BJ (cell line): Measurements from ENCODE around the gene GPR132. TPM values are rescaled to one million over a fixed set of nuclear protein-coding genes. Genes with fewer than 3 reads are reported as not detected.
"Not testable (repeated sequence)": the region's sequence is repeated elsewhere in the genome, so short reads cannot be mapped to it uniquely, and the experiment has no call there.

Source experiments
- CTCF ChIA-PET: fragments of 350-600 bp; formaldehyde crosslinking; extraction: SDS; loops from one replicate; lab custom pipeline; 2021; ENCODE audit warnings: antibody characterized with exemption, inconsistent platforms; lab: Yijun Ruan, JAX
- POLR2A ChIA-PET: fragments of 300-600 bp; sonication (Branson Sonifier 250); formaldehyde crosslinking; extraction: SDS; loops from one replicate; lab custom pipeline; 2021; ENCODE audit warnings: antibody characterized with exemption; lab: Charles Lee
- DNase-seq: peaks from one replicate; pipeline ENCODE4 v3.0.0-alpha.2; 2011; ENCODE audit warnings: low read depth
- H3K27me3 ChIP-seq: 2 replicates; pipeline ENCODE4 v1.6.0; 2011; ENCODE audit warnings: low read length; ENCODE audit not compliant: control insufficient read depth, insufficient read depth
- H3K36me3 ChIP-seq: 2 replicates; pipeline ENCODE4 v1.5.1; 2011; ENCODE audit warnings: low read length; ENCODE audit not compliant: control insufficient read depth, insufficient read depth
- H3K4me3 ChIP-seq: 2 replicates; pipeline ENCODE4 v1.5.1; 2011; ENCODE audit warnings: low read depth, mild to moderate bottlenecking, control low read depth, low read length
- polyA plus RNA-seq: library from polyadenylated mRNA; depleted of rRNA; stranded (reverse); fragments of >200 nt; gene quantifications from 2 replicates; pipeline ENCODE4 v1.2.3, GENCODE V29; 2011
- TF ChIP-seq, protein P1 (sequence below): IDR thresholded peaks from 2 replicates; pipeline ENCODE4 v1.5.1; 2011; ENCODE audit warnings: low read depth, mild to moderate bottlenecking, control low read depth, inconsistent platforms, low read length, moderate library complexity; ENCODE audit not compliant: insufficient read depth

Gene GPR132
- polyA plus RNA-seq, 1 experiment, result 0.13 TPM

DNA sequence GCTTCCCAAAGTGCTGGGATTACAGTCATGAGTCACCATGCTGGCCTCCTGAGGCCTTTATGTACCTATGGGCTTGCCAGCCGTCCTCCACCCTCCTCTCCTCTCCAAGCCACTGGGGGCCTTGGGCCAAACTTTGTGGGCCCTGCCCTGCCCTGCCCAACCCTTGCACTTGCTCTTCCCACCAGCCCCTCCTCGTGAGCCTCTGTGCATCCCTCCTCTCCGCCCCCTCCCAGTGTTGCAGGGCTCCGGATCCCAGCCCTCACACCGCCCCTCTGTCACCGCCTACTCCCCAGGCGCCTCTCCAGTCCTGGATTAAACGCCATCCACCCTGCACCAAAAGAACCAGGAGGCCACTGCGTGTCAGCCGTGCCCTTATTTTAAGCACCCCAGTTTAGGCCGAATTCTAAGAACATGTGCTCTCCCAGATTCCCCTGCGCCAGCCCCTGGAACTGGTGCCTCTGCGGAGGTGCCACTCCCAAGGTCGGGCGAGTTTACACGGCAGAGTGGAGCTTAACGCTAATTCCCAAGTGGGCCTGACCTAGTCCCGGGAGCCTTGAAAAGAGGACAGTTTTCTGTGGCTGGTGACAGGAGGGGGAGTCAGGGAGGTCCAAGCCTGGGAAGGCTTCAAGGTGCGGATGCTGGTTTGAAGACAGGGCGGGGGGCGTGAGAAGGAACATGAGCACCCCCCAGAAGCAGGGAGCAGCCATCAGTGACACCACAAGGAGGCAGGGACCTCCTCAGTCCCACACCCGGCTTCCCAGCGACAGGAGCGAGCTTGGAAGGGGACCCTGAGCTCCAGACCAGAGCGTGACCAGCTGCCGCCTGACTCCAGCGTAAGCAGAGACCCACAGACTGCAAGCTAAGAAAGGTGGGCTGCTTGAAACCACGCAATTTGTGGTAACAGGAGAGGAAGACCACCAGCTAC is 23.1 kb downstream of the GPR132 start:
- no peak overlapping the region for H3K4me3 ChIP-seq
- no peak for DNase-seq
- peaks cover 2% of the 10 kb centered on the region; the same call in 1 of the 2 replicates for H3K27me3 ChIP-seq
- ChIA-PET POLR2A (no interaction called here), CTCF (interaction anchor here (1.5 to 9.1 kb wide), 3 partner anchors 23 to 67 kb away, joined by 3 to 159 read pairs (median 5); no protein-coding TSS in a partner anchor)
- TF ChIP-seq, protein P1, sequence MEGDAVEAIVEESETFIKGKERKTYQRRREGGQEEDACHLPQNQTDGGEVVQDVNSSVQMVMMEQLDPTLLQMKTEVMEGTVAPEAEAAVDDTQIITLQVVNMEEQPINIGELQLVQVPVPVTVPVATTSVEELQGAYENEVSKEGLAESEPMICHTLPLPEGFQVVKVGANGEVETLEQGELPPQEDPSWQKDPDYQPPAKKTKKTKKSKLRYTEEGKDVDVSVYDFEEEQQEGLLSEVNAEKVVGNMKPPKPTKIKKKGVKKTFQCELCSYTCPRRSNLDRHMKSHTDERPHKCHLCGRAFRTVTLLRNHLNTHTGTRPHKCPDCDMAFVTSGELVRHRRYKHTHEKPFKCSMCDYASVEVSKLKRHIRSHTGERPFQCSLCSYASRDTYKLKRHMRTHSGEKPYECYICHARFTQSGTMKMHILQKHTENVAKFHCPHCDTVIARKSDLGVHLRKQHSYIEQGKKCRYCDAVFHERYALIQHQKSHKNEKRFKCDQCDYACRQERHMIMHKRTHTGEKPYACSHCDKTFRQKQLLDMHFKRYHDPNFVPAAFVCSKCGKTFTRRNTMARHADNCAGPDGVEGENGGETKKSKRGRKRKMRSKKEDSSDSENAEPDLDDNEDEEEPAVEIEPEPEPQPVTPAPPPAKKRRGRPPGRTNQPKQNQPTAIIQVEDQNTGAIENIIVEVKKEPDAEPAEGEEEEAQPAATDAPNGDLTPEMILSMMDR, result no peak
- H3K36me3 ChIP-seq, result no peaks in the 10 kb centered on the region

DNA sequence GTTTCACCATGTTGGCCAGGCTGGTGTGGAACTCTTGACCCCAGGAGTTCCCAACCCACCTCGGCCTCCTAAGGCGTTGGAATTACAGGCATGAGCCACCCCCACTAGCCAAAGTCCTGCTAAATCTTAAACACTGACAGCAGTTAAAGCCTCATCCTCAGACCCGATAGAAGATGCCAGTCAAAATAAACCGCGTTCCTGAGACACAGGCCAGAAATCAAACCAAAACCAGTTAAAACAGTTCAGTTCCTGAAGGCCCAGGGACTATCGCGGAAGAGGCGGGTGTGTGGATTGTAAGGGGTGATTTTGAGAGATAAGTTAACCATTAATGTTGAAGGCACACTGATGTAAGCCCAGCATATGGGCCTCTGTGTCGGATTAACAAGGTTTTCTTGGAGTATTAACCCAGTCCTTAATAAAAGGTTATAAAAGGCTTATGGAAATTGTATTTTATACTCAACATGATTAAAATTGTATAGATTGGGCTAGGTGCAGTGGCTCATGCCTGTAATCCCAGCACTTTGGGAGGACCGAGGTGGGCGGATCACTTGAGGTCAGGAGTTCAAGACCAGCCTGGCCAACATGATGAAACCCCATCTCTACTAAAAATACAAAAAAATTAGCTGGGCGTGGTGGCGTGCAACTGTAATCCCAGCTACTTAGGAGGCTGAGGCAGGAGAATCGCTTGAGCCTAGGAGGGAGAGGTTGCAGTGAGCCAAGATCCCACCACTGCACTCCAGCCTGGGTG is 25.6 kb downstream of the GPR132 start:
- no peak for DNase-seq
- Histone ChIP-seq H3K4me3 (no peak overlapping the region), H3K27me3 (no peaks in the 10 kb centered on the region), H3K36me3 (no peaks in the 10 kb centered on the region)
- TF ChIP-seq, protein P1, result no peak
- POLR2A ChIA-PET, result no interaction called here
- CTCF ChIA-PET, result no interaction called here

DNA sequence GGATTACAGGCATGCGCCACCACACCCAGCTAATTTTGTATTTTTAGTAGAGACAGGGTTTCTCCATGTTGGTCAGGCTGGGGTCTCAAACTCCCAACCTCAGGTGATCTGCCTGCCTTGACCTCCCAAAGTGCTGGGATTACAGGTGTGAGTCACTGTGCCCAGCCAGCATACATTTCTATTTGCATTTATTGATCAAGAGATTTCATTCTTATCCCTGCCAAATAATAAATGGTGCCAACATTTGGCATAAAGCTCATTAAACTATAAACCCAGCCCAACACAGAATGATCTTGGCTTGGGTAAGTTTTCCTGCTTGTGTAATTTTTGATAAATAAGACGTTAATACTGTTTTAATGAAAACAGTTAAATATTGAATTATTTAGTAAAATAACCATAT is 29.6 kb downstream of the GPR132 start:
- POLR2A ChIA-PET, H3K4me3 ChIP-seq, H3K27me3 ChIP-seq, DNase-seq, H3K36me3 ChIP-seq: not testable (repeated sequence)
- CTCF ChIA-PET, result interaction anchor here (0.5 to 1.6 kb wide), 6 partner anchors 8 to 215 kb away, joined by 3 to 10 read pairs (median 5); no protein-coding TSS in a partner anchor

GRCh38 chr14:105034315-105035039 is 30.8 kb downstream of the GPR132 start:
- TF ChIP-seq, protein P1, result no peak
- POLR2A ChIA-PET, result no interaction called here
- CTCF ChIA-PET, result interaction anchor here (0.9 to 1.6 kb wide), 3 partner anchors 10 to 58 kb away, joined by 3 to 9 read pairs (median 5); no protein-coding TSS in a partner anchor
- no peak overlapping the region for H3K4me3 ChIP-seq
- no peaks in the 10 kb centered on the region for H3K36me3 ChIP-seq
- DNase-seq, result no peak
- H3K27me3 ChIP-seq, result no peaks in the 10 kb centered on the region

DNA sequence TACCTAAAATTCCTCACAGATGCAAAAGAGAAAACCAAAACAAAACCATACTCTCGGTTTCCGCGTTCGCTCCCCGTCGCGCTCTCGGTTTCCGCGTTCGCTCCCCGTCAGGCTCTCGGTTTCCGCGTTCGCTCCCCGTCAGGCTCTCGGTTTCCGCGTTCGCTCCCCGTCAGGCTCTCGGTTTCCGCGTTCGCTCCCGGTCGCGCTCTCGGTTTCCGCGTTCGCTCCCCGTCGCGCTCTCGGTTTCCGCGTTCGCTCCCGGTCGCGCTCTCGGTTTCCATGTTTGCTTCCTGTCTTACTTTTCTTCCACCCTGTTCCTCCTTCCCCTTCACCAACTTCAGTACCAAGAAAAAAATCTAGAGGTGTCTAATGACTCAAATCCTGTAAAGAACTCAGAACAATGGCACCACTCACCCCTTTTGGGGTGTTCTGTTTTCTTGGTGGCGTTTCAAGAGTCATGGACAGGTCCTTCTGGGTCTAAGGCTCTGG is 31.8 kb downstream of the GPR132 start:
- H3K36me3 ChIP-seq, POLR2A ChIA-PET, DNase-seq, H3K27me3 ChIP-seq: not testable (repeated sequence)
- peak overlapping the region; percentile 39 for H3K4me3 ChIP-seq
- CTCF ChIA-PET, result interaction anchor here (1.0 kb wide), 1 partner anchor 12 kb away, joined by 3 read pairs; the partner anchor contains the start of gene CDCA4

DNA sequence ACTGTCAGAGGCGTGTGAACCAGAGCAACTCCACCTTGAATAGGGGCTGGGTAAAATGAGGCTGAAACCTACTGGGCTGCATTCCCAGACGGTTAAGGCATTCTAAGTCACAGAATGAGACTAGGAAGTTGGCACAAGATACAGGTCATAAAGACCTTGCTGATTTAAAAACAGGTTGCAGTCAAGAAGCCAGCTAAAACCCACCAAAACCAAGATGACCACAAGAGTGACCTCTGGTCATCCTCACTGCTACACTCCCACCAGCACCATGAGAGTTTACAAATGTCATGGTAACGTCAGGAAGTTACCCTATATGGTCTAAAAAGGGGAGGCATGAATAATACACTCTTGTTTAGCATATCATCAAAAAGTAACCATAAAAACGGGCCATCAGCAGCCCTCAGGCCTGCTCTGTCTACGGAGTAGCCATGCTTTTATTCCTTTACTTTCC is 32.8 kb downstream of the GPR132 start:
- CTCF ChIA-PET, result interaction anchor here (1.0 to 2.3 kb wide), 3 partner anchors 11 to 13 kb away, joined by 3 to 7 read pairs (median 5); partner anchors contain the start of gene CDCA4
- DNase-seq, POLR2A ChIA-PET, H3K27me3 ChIP-seq, H3K36me3 ChIP-seq, H3K4me3 ChIP-seq: not testable (repeated sequence)
